GM12878 (cell line): ENCODE measurements around the gene CHRND. TPM values are rescaled to one million over a fixed set of nuclear protein-coding genes. Genes with fewer than 3 reads are reported as not detected.

Source experiments
- BACH1 ChIP-seq: fragments of 450-650 bp; IDR thresholded peaks from 2 replicates; pipeline ENCODE4 v1.6.1; 2017; ENCODE audit warnings: mild to moderate bottlenecking, borderline replicate concordance
- BCL11A ChIP-seq: IDR thresholded peaks from 2 replicates; pipeline ENCODE4 v1.6.1; 2011; ENCODE audit warnings: low read depth, low read length
- CBX3 ChIP-seq: fragments of 200-600 bp; sonication (generic); IDR thresholded peaks from 2 replicates; pipeline ENCODE4 v1.6.1; 2016; ENCODE audit warnings: low read depth, borderline replicate concordance
- CREB1 ChIP-seq: IDR thresholded peaks from 2 replicates; pipeline ENCODE4 v1.6.1; 2012; ENCODE audit warnings: low read depth, mild to moderate bottlenecking, inconsistent platforms
- CREM ChIP-seq: IDR thresholded peaks from 2 replicates; pipeline ENCODE4 v1.6.1; 2014; ENCODE audit warnings: antibody characterized with exemption, low read depth
- EGR1 ChIP-seq, 2 experiments: IDR thresholded peaks; 1 replicate in 1 of 2; 2 replicates in 1 of 2; pipeline ENCODE4 v1.6.1; 2011 to 2012; ENCODE audit warnings: low read depth in 2 of 2, low read length in 2 of 2, borderline replicate concordance in 1 of 2, mild to moderate bottlenecking in 1 of 2, moderate library complexity in 1 of 2
- ETV6 ChIP-seq, 2 experiments: fragments of 450-650 bp in 1 of 2; IDR thresholded peaks in 1 of 2; conservative IDR thresholded peaks in 1 of 2; 2 replicates each; pipeline ENCODE4 v1.6.1; 2014; ENCODE audit warnings: antibody characterized with exemption in 1 of 2, borderline replicate concordance in 1 of 2, low read depth in 1 of 2, mild to moderate bottlenecking in 1 of 2, moderate library complexity in 1 of 2
- MEF2B ChIP-seq: fragments of 450-650 bp; IDR thresholded peaks from 2 replicates; pipeline ENCODE4 v1.6.1; 2018; ENCODE audit warnings: mild to moderate bottlenecking, moderate library complexity; ENCODE audit not compliant: partially characterized antibody, poor library complexity, severe bottlenecking
- MTA2 ChIP-seq: fragments of 450-650 bp; IDR thresholded peaks from 2 replicates; pipeline ENCODE4 v1.6.1; 2016; ENCODE audit warnings: low read depth, mild to moderate bottlenecking, moderate library complexity
- MXI1 ChIP-seq: fragments of 150-350 bp; IDR thresholded peaks from 2 replicates; pipeline ENCODE4 v1.6.1; 2011; ENCODE audit warnings: low read depth, mild to moderate bottlenecking, inconsistent platforms, low read length, improper control_type of control experiment
- NBN ChIP-seq: fragments of 450-650 bp; IDR thresholded peaks from 2 replicates; pipeline ENCODE4 v1.6.1; 2016
- NFYA ChIP-seq: IDR thresholded peaks from 2 replicates; pipeline ENCODE4 v1.6.1; 2011; ENCODE audit warnings: low read depth, mild to moderate bottlenecking, low read length, improper control_type of control experiment, borderline replicate concordance
- NR2C1 ChIP-seq: fragments of 450-650 bp; IDR thresholded peaks from 2 replicates; pipeline ENCODE4 v1.6.1; 2017; ENCODE audit warnings: antibody characterized with exemption, mild to moderate bottlenecking, moderate library complexity
- PML ChIP-seq: IDR thresholded peaks from 2 replicates; pipeline ENCODE4 v1.6.1; 2012; ENCODE audit warnings: low read length, inconsistent platforms
- POLR2AphosphoS2 ChIP-seq: IDR thresholded peaks from 2 replicates; pipeline ENCODE4 v1.6.1; 2011; ENCODE audit warnings: low read depth, mild to moderate bottlenecking, low read length, improper control_type of control experiment, moderate library complexity
- RUNX3 ChIP-seq: IDR thresholded peaks from 2 replicates; pipeline ENCODE4 v1.6.1; 2012; ENCODE audit warnings: low read length, inconsistent platforms
- SMARCA5 ChIP-seq: fragments of 450-650 bp; IDR thresholded peaks from 2 replicates; pipeline ENCODE4 v1.6.1; 2017; ENCODE audit warnings: mild to moderate bottlenecking
- SREBF1 ChIP-seq: IDR thresholded peaks from 2 replicates; pipeline ENCODE4 v1.6.1; 2012; ENCODE audit warnings: mild to moderate bottlenecking, low read length
- SUPT20H ChIP-seq: IDR thresholded peaks from 2 replicates; pipeline ENCODE4 v1.6.1; 2011; ENCODE audit warnings: low read depth, mild to moderate bottlenecking, low read length, moderate library complexity, borderline replicate concordance; ENCODE audit not compliant: control insufficient read depth
- ZNF384 ChIP-seq: IDR thresholded peaks from 2 replicates; pipeline ENCODE4 v1.6.1; 2012; ENCODE audit warnings: low read depth, mild to moderate bottlenecking, low read length, improper control_type of control experiment, borderline replicate concordance
- ZSCAN29 ChIP-seq: fragments of 450-650 bp; IDR thresholded peaks from 2 replicates; pipeline ENCODE4 v1.6.1; 2017; ENCODE audit warnings: mild to moderate bottlenecking, moderate library complexity
- polyA plus RNA-seq, 11 experiments: library from polyadenylated mRNA; depleted of rRNA in 4 of 11; unstranded in 6 of 11; stranded (reverse) in 5 of 11; fragments of >200 nt; fragmentation: Nextera tagmentation in 4 of 11; fragmentation: Illumina TruSeq in 1 of 11; extraction: Ambion mirVana in 4 of 11; extraction: Trizol in 1 of 11; gene quantifications; 1 replicate in 1 of 11; 2 replicates in 10 of 11; pipeline versions ENCODE4 v1.2.1 to v1.2.3, GENCODE V29; 2011 to 2016; ENCODE audit warnings: inconsistent platforms in 2 of 11, missing spikeins in 2 of 11, low read depth in 1 of 11
- total RNA-seq, 4 experiments: library from RNA; depleted of rRNA in 3 of 4; stranded (reverse); fragments of >200 nt in 3 of 4; fragmentation: Illumina TruSeq in 1 of 4; extraction: Trizol in 1 of 4; gene quantifications; 2 replicates each; pipeline versions ENCODE4 v1.2.1 to v1.2.3, GENCODE V29; 2013 to 2021
- TF ChIP-seq, protein P1 (sequence below): IDR thresholded peaks from 2 replicates; pipeline ENCODE4 v1.6.1; 2012; ENCODE audit warnings: improper control_type of control experiment, low read depth, low read length; ENCODE audit not compliant: insufficient replicate concordance
- TF ChIP-seq, protein P2 (sequence below): IDR thresholded peaks from 2 replicates; pipeline ENCODE4 v1.6.1; 2012; ENCODE audit warnings: low read depth, low read length, improper control_type of control experiment

The CHRND gene
- total and polyA plus RNA-seq, 10 of the 15 experiments (the other 5 are each of a cell fraction or from before 2014, with no cell fraction given), result not detected

DNA sequence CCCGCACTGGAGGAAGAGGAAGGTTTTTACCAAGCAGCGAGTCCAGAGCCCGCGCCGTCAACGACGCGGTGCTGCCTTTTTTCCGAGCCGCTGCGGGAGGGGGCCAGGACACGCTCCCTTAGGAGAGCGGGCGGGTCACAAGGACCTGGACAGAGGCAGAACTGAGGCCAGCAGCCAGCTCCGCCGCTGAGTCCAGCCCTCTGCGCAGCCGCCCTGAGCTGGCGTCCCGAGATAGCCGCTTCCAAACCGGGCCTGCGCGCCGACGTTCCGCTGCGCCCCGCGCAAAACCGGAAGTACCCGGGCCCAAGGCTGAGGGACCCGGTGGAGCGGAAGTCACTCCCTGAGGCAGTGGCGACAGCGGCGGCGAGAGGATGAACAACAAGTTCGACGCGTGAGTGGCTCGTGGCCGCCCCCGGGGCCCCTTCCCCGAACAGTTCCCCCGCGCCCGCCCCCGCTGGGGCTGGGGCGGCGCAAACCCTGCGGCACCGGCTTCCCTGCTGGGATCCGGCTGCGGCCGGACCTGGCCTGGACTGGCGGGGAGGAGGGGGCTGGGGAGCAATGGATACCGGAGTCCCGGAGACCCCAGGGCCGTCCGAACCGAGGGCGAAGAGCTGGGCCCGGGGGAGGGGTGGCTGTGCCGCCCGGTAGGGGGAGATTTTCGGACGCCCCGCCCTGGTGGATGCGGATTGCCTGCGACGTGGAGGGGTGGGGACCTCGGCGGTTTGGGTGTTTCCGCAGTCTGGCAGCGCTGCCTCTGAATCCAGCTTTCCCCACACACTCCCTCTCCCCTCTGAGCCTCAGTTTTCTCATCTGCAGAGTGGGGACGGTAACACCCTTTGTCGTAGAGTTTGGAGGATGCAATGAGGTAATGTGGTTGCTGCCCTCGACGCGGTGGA lies 24.6 kb downstream of the CHRND start, which contains the start of the genes EIF4E2 and TIGD1 (continued):
- TF ChIP-seq ZSCAN29 (0 out of 2 replicates have a peak, but pooled peaks have one; percentile 42), ZNF384 (no peak), POLR2AphosphoS2 (peak; percentile 88; the same call in 1 of the 2 replicates), SREBF1 (no peak; the same call in 1 of the 2 replicates), SUPT20H (no peak), NR2C1 (peak; percentile 71), MEF2B (peak; percentile 63), MTA2 (0 out of 2 replicates have a peak, but pooled peaks have one; percentile 8), CREB1 (peak; percentile 74), EGR1 (IDR thresholded peaks at IDR 0.05; ENCODE audit: borderline replicate concordance in 1 of 2, low read depth in 2 of 2, low read length in 2 of 2) (peak; percentile 84 to 92), RUNX3 (peak; percentile 66), BACH1 (peak; percentile 47; the same call in 1 of the 2 replicates), NFYA (no peak), NBN (peak; percentile 68), PML (peak; percentile 83), CREM (peak; percentile 65), BCL11A (no peak), CBX3 (no peak), MXI1 (peak; percentile 25; the same call in 1 of the 2 replicates), SMARCA5 (peak; percentile 86), ETV6 (conservative IDR thresholded peaks at IDR 0.05 in 1 of 2, IDR thresholded peaks at IDR 0.05 in 1 of 2; ENCODE audit: borderline replicate concordance in 1 of 2, low read depth in 1 of 2) (no peak; a peak in 2 of 4 replicates)
- TF ChIP-seq, protein P1, sequence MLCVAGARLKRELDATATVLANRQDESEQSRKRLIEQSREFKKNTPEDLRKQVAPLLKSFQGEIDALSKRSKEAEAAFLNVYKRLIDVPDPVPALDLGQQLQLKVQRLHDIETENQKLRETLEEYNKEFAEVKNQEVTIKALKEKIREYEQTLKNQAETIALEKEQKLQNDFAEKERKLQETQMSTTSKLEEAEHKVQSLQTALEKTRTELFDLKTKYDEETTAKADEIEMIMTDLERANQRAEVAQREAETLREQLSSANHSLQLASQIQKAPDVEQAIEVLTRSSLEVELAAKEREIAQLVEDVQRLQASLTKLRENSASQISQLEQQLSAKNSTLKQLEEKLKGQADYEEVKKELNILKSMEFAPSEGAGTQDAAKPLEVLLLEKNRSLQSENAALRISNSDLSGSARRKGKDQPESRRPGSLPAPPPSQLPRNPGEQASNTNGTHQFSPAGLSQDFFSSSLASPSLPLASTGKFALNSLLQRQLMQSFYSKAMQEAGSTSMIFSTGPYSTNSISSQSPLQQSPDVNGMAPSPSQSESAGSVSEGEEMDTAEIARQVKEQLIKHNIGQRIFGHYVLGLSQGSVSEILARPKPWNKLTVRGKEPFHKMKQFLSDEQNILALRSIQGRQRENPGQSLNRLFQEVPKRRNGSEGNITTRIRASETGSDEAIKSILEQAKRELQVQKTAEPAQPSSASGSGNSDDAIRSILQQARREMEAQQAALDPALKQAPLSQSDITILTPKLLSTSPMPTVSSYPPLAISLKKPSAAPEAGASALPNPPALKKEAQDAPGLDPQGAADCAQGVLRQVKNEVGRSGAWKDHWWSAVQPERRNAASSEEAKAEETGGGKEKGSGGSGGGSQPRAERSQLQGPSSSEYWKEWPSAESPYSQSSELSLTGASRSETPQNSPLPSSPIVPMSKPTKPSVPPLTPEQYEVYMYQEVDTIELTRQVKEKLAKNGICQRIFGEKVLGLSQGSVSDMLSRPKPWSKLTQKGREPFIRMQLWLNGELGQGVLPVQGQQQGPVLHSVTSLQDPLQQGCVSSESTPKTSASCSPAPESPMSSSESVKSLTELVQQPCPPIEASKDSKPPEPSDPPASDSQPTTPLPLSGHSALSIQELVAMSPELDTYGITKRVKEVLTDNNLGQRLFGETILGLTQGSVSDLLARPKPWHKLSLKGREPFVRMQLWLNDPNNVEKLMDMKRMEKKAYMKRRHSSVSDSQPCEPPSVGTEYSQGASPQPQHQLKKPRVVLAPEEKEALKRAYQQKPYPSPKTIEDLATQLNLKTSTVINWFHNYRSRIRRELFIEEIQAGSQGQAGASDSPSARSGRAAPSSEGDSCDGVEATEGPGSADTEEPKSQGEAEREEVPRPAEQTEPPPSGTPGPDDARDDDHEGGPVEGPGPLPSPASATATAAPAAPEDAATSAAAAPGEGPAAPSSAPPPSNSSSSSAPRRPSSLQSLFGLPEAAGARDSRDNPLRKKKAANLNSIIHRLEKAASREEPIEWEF, result no peak
- TF ChIP-seq, protein P2, sequence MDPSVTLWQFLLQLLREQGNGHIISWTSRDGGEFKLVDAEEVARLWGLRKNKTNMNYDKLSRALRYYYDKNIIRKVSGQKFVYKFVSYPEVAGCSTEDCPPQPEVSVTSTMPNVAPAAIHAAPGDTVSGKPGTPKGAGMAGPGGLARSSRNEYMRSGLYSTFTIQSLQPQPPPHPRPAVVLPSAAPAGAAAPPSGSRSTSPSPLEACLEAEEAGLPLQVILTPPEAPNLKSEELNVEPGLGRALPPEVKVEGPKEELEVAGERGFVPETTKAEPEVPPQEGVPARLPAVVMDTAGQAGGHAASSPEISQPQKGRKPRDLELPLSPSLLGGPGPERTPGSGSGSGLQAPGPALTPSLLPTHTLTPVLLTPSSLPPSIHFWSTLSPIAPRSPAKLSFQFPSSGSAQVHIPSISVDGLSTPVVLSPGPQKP, result peak; percentile 94
